Right ventricle myocardium superior (tissue), 1 donor: ENCODE results near the gene CARD16. TPM values are rescaled to one million over a fixed set of nuclear protein-coding genes. Genes with fewer than 3 reads are reported as not detected.
"Not testable (repeated sequence)": the region's sequence is repeated elsewhere in the genome, so short reads cannot be mapped to it uniquely, and the experiment has no call there.

ENCODE experiments used
- ATAC-seq: fragments of 200-7000 bp; cut with Tn5 transposase; one replicate; pipeline ENCODE4 v1.9.1; 2020; ENCODE audit warnings: mild to moderate bottlenecking; ENCODE audit not compliant: poor library complexity
- DNase-seq: peaks from one replicate; pipeline ENCODE4 v3.0.0-alpha.2; 2020
- intact Hi-C: fragments of 100-400 bp; cut with DNase I; formaldehyde crosslinking; loops from one replicate; pipeline ENCODE4 v1.11.2; 2022
- total RNA-seq: library from RNA; stranded (reverse); fragmentation: NEBNext Ultra II Directional; extraction: Animal tissue kit (Norgen Biotek cat#: 25700); gene quantifications from one replicate; pipeline ENCODE4 v1.2.1, GENCODE V29; 2021
- donor health status: DM: no; HTN: yes; CAD: no; lungs with severe emphysema.

The CARD16 gene
- total RNA-seq, 1 donor from 2014 or later: 8.4 TPM

DNA sequence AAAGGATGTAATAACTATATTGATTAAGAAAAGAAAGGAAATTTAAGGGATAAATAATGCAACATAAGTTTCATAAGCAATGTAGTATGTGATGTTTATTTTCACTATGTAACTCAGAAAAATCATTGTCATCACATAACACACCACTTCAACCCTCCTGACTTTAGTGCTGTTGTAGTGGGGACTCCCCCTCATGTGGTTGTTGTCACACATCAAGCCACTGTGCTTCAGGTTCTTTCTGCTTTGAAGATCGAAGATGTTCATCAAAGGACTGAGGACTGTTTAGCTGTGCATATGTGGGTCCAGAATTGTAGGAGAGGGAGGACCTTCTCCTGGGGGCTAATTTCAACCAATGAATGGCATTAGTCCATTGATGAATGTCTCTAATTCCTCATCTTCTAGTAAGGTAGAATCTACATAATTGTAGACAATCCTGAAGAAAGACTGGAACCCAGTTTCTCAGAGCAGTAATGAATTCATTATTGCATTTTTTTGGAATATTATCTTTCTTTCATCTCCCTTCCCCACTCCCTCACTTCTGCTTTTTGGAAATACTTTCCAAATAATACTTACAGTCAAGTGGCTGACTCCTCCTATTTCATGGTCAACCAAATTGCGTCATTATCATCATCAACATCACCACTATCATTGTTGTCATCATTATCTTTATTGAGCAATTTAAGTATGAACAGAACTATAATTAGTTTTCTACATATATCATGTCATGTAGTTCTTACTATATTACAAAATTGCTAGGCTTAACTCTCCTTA, 9.8 kb upstream of the CARD16 start:
- no peak for DNase-seq
- intact Hi-C loops: no loop called here
- no peak for ATAC-seq

GRCh38 chr11:105052487-105052886, 7.4 kb upstream of the CARD16 start:
- ATAC-seq (no peak), DNase-seq (no peak)
- intact Hi-C loops: no loop called here

- intact Hi-C loops: no loop called here
- ATAC-seq (no peak), DNase-seq (no peak)
Observed at GRCh38 chr11:105051559-105051958, 6.4 kb upstream of the CARD16 start.

DNA sequence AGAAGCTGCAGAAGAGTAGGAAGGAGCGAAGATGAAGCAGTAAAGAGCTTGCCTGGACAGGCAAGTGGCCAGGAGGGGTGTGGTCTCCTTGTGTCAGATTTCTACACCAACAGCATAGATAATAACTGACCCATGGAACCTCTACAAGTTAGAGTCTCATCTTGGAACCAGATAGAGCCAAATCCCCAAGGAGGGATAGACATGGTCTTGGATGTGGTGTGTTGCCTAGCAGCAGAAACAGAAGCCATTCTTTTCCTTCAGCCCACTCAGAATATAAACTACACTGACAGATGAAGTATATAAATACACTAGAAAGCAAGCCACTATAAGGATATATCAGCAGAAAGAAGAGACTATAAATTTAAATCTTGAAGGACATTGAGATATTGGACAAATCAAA, 4.3 kb upstream of the CARD16 start:
- ATAC-seq (no peak), DNase-seq (no peak)
- intact Hi-C loops: no loop called here

GRCh38 chr11:105046898-105047579, 1.9 kb upstream of the CARD16 start:
- DNase-seq: no peak
- no peak for ATAC-seq
- intact Hi-C loops: no loop called here

GRCh38 chr11:105045676-105046296, 651 bp upstream of the CARD16 start:
- intact Hi-C loops: no loop called here
- DNase-seq: no peak
- peak; percentile 41 for ATAC-seq

GRCh38 chr11:105042178-105042577, 3.0 kb downstream of the CARD16 start:
- intact Hi-C loops: no loop called here
- no peak for DNase-seq
- ATAC-seq: no peak

DNA sequence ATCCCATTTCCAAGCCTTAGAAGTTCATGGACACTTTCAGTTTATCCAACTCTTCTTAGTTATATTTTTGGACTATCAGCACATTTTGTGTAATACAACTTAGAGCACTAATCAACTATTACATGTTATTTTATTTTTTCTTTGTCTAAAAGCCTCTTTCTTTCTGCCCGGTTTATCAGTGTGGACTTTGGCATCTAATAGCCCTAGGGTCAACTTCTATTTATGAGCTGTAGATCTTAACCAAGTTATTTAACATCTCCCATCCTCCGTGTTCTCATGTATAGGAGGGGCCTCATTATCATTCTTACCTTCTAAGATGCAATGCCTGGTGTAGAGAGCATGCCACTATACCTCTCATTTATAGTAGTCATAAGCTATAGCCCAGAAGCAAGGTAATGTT, 4.4 kb downstream of the CARD16 start:
- intact Hi-C loops: no loop called here
- ATAC-seq: no peak
- no peak for DNase-seq

- peak; percentile 91 for ATAC-seq
- intact Hi-C loops: no loop called here
- no peak for DNase-seq
Observed at GRCh38 chr11:105034813-105035620, 10.1 kb downstream of the CARD16 start, which contains the start of gene CASP1. TSS of gene CASP1 (minus strand) at chr11:105035144. CDS start at chr11:105035113, 31 bp downstream.

GRCh38 chr11:105034388-105034787, 10.7 kb downstream of the CARD16 start:
- peak; percentile 26 for ATAC-seq
- DNase-seq, intact Hi-C loops: not testable (repeated sequence)

DNA sequence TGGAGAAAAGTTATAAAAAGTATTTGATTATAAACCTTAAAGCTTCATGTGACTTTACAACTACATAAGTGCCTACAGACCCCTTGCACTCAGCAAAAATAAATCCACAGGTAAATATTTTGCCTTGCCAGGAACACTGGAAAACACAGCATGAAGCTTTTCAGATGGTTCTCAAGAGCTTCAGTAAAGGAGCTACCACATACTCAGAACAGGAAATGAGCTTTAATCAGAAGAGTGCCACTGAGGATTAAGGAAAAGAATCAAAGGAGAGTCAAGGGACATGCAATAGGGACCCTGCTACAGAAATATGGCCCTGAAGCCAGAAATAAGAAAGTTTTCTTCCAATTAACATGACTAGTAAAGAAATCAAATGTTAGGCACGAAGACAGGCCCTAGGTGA, 11.4 kb downstream of the CARD16 start:
- intact Hi-C loops: no loop called here
- ATAC-seq (no peak), DNase-seq (no peak)

DNA sequence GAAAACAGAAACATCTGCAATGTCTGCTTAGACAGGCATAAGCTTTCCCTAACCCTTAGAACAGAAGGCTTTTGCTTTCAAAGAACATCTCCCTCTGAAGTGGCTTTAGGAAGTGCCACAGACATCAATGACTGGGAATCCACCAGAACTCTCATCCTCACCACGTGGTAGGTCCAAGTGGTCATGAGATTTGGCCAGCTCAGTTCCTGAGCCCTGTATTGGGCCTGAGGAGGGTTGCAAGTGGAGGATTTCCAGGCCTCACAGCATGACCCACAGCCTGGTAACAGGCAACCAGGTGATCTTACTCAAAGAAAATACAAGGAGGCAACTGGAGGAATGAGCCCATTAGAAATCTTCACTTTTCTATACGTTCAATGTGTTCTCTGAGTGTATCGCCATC, 11.8 kb downstream of the CARD16 start:
- DNase-seq (no peak), ATAC-seq (no peak)
- intact Hi-C loops: no loop called here

GRCh38 chr11:105032495-105032894, 12.6 kb downstream of the CARD16 start:
- ATAC-seq: no peak
- intact Hi-C loops: no loop called here
- no peak for DNase-seq

GRCh38 chr11:105027678-105028077, 17.5 kb downstream of the CARD16 start:
- intact Hi-C loops: no loop called here
- ATAC-seq (no peak), DNase-seq (no peak)

- intact Hi-C loops: no loop called here
- no peak for DNase-seq
- ATAC-seq: no peak
Observed at GRCh38 chr11:105024394-105024793, 20.7 kb downstream of the CARD16 start.

DNA sequence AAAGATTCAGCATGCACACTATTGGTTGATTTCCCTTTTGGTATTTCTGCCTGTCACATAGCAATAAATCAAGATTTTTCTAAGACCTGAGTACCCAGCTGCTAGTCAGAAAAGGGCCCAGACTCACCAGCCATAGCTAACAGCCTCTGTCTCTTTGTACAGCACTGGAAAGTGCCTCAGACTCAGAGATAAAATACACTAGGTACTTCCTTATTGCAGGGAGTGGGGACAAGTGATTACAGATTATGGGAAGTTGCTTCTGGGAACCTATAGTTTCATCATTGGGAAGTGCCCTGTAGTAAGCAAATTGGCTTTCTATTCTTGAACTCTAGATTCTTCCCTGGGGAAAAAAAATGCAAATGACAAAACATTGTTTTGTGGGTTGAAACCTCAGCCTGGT, 22.1 kb downstream of the CARD16 start, which contains the start of gene CASP5:
Gene CASP5, minus strand, starts transcription at position 166 of the 400 bp plus-strand sequence. Its CDS starts 32 bp downstream, at position 134.
- ATAC-seq: peak; percentile 70
- DNase-seq: no peak
- intact Hi-C loops: no loop called here

- no peak for ATAC-seq
- intact Hi-C loops: no loop called here
- no peak for DNase-seq
Observed at GRCh38 chr11:105022527-105022926, 22.6 kb downstream of the CARD16 start.

DNA sequence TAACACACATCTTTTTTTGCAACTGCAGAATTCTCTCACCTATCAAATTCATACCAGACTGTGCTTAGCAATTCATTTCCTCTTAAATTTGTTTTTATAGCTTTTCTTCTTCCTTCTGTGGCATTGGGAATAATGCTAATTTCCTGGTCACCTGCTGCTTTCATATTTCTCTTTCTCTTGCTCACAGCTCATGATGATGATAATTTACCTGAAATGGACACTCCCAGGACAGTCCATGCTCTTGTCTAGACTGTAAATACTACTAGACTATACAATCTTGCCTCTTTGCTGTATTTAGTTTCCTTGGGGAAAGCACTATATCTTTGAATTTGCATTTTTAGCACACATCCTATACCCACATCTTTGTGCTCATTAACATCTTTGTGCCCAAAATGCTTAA, 37.7 kb downstream of the CARD16 start:
- intact Hi-C loops: no loop called here
- DNase-seq: no peak
- ATAC-seq: no peak

DNA sequence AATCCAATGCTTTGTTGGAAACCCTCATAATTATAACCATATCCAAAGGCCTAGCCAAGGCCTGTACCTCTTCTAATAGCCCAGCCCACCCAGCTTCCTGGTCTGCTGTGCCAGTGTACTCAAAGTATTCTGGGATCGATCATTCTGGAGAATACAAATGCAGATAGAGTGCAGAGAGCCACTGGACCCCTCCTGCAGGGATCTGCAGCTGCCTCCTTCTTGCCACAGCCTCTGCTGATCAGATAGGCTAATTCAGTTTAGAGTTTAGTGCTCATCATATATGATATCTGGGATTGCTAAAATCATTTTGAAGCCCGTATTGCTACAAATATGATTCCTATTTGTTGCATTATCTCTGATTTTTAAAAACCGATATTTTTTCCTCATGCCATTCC, 39.7 kb downstream of the CARD16 start:
- intact Hi-C loops: no loop called here
- DNase-seq: no peak
- no peak for ATAC-seq
